Measurements from ENCODE around the gene EIF2B2. TPM values are rescaled to one million over a fixed set of nuclear protein-coding genes. Genes with fewer than 3 reads are reported as not detected.

The EIF2B2 gene
- total and polyA plus RNA-seq, 2 experiments from 2014 or later, result 40.6 to 50.2 TPM

DNA sequence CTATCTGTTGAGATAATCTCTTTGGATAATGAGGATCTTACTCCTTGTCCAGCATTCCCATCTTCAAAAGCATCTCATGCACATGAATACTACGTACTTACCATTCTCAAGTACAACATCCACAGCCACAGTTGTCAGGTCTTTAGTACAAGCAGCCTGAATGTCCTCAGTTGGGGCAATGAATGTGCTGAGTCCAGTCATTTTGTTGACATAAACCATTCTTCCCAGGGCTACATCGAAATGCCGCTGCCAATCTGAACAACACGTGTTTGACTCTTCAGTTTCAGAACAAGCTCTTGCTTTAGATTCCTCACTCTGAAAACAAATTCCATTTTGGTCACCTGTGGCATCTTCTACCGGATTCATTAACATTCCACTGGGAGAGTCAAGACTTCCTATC, 43.6 kb downstream of the EIF2B2 start:
- H3K27ac ChIP-seq, result peak overlapping the region; percentile 63; the same call in 1 of the 2 replicates
- H3K4me3 ChIP-seq, result no peak overlapping the region
- WGBS, 2 experiments (ENCODE audit: low coverage in 1 of 2, low lambda C conversion rate in 2 of 2, missing lambda C conversion rate in 2 of 2), result 97 to 98% methylated on average over 5 of the region's 5 CpGs
- H3K9me3 ChIP-seq (ENCODE audit: low read depth), result no peaks in the 10 kb centered on the region
- no peak overlapping the region for H3K9ac ChIP-seq
- no peaks in the 10 kb centered on the region for H4K20me1 ChIP-seq (ENCODE audit: insufficient read depth)
- H3K79me2 ChIP-seq (ENCODE audit: insufficient read depth), result peaks cover 28% of the 10 kb centered on the region; the same call in 1 of the 2 replicates
- in situ Hi-C loops (cut with MboI), result no loop called here
- peaks cover 69% of the 10 kb centered on the region for H3K4me1 ChIP-seq (ENCODE audit: insufficient read depth)
- peaks cover 53% of the 10 kb centered on the region for H3F3A ChIP-seq (ENCODE audit: insufficient read depth)
- H3K27me3 ChIP-seq (replicated peaks; ENCODE audit: insufficient read depth), result no peaks in the 10 kb centered on the region
- H3K4me2 ChIP-seq (ENCODE audit: unreplicated experiment), result no peak overlapping the region
- H2AFZ ChIP-seq, result no peak overlapping the region
- no peaks in the 10 kb centered on the region for H3K9me2 ChIP-seq (ENCODE audit: insufficient read depth)
- peaks cover 7% of the 10 kb centered on the region; the same call in 1 of the 2 replicates for H3K36me3 ChIP-seq (ENCODE audit: low read depth)
- no peak for DNase-seq
- no peak for TF ChIP-seq EZH2phosphoT487 (IDR thresholded peaks at IDR 0.05; ENCODE audit: insufficient read depth, low read depth)
- no peak for TF ChIP-seq EZH2 (IDR thresholded peaks at IDR 0.05; ENCODE audit: insufficient read depth, poor library complexity, severe bottlenecking)

DNA sequence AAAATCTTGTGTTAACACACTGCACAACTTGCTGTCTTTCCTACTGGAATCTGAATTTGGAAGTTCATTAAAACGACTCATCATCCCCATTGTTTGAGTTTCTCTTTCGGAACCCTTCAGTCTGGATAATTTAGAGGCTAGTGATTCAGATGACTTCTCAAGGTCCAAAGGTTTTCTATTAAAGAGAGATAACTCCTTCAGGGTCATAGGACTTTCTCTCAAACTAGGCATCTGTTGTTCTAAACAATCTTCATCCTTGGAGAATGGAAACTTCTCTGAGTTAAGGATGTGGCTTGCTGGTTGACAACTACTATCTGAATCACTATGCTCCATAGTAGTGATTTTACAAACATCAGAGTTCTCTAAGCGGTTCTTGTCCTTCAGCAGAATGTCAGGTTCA, 44.2 kb downstream of the EIF2B2 start:
- in situ Hi-C loops (cut with MboI), result no loop called here
- H3K4me1 ChIP-seq (ENCODE audit: insufficient read depth), result peaks cover 68% of the 10 kb centered on the region
- peak overlapping the region; percentile 27 for H3K4me2 ChIP-seq (ENCODE audit: unreplicated experiment)
- peak overlapping the region; percentile 63 for H3K27ac ChIP-seq
- H3K9me3 ChIP-seq (ENCODE audit: low read depth), result no peaks in the 10 kb centered on the region
- no peaks in the 10 kb centered on the region for H4K20me1 ChIP-seq (ENCODE audit: insufficient read depth)
- H3K36me3 ChIP-seq (ENCODE audit: low read depth), result peaks cover 1% of the 10 kb centered on the region; the same call in 1 of the 2 replicates
- no peak for TF ChIP-seq EZH2 (IDR thresholded peaks at IDR 0.05; ENCODE audit: insufficient read depth, poor library complexity, severe bottlenecking)
- TF ChIP-seq EZH2phosphoT487 (IDR thresholded peaks at IDR 0.05; ENCODE audit: insufficient read depth, low read depth), result no peak
- no peaks in the 10 kb centered on the region for H3K9me2 ChIP-seq (ENCODE audit: insufficient read depth)
- no peaks in the 10 kb centered on the region for H3K27me3 ChIP-seq (replicated peaks; ENCODE audit: insufficient read depth)
- no peak overlapping the region for H2AFZ ChIP-seq
- peaks cover 28% of the 10 kb centered on the region; the same call in 1 of the 2 replicates for H3K79me2 ChIP-seq (ENCODE audit: insufficient read depth)
- 53 to 56% methylated on average over 3 of the region's 3 CpGs for WGBS, 2 experiments (ENCODE audit: low coverage in 1 of 2, low lambda C conversion rate in 2 of 2, missing lambda C conversion rate in 2 of 2)
- peaks cover 53% of the 10 kb centered on the region for H3F3A ChIP-seq (ENCODE audit: insufficient read depth)
- H3K9ac ChIP-seq, result no peak overlapping the region
- no peak overlapping the region for H3K4me3 ChIP-seq
- peak; percentile 74 for DNase-seq

DNA sequence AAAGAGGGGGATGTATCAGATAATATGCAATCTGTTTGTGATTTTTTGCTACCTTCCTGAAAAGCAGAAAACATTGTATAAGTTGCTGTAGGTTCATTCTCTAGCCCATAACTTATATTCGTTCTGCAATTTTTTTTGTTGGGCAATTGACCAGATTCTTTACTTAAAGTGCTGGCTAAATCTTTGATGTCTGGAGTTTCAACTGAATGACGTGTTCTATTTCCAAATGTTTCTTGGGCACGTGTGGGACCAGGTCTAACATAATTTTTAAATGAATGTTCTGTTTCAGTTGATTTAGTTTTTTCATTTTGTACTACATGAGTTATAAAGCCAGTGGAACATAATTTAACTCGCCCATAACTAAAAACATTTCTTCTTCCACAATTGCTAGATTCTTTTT, 44.8 kb downstream of the EIF2B2 start:
- H3K27me3 ChIP-seq (replicated peaks; ENCODE audit: insufficient read depth), result no peaks in the 10 kb centered on the region
- peaks cover 54% of the 10 kb centered on the region for H3F3A ChIP-seq (ENCODE audit: insufficient read depth)
- TF ChIP-seq EZH2phosphoT487 (IDR thresholded peaks at IDR 0.05; ENCODE audit: insufficient read depth, low read depth) (no peak), EZH2 (IDR thresholded peaks at IDR 0.05; ENCODE audit: insufficient read depth, poor library complexity, severe bottlenecking) (no peak)
- peaks cover 66% of the 10 kb centered on the region for H3K4me1 ChIP-seq (ENCODE audit: insufficient read depth)
- peaks cover 28% of the 10 kb centered on the region; the same call in 1 of the 2 replicates for H3K79me2 ChIP-seq (ENCODE audit: insufficient read depth)
- no peaks in the 10 kb centered on the region for H3K9me3 ChIP-seq (ENCODE audit: low read depth)
- H3K4me3 ChIP-seq, result no peak overlapping the region
- H4K20me1 ChIP-seq (ENCODE audit: insufficient read depth), result no peaks in the 10 kb centered on the region
- no peak overlapping the region for H2AFZ ChIP-seq
- H3K9me2 ChIP-seq (ENCODE audit: insufficient read depth), result no peaks in the 10 kb centered on the region
- peak; percentile 69 for DNase-seq
- in situ Hi-C loops (cut with MboI), result no loop called here
- peak overlapping the region; percentile 27 for H3K4me2 ChIP-seq (ENCODE audit: unreplicated experiment)
- H3K27ac ChIP-seq, result peak overlapping the region; percentile 63
- no peaks in the 10 kb centered on the region; the same call in 1 of the 2 replicates for H3K36me3 ChIP-seq (ENCODE audit: low read depth)
- WGBS, 2 experiments (ENCODE audit: low coverage in 1 of 2, low lambda C conversion rate in 2 of 2, missing lambda C conversion rate in 2 of 2), result 24 to 31% methylated on average over 4 of the region's 4 CpGs
- H3K9ac ChIP-seq, result no peak overlapping the region

DNA sequence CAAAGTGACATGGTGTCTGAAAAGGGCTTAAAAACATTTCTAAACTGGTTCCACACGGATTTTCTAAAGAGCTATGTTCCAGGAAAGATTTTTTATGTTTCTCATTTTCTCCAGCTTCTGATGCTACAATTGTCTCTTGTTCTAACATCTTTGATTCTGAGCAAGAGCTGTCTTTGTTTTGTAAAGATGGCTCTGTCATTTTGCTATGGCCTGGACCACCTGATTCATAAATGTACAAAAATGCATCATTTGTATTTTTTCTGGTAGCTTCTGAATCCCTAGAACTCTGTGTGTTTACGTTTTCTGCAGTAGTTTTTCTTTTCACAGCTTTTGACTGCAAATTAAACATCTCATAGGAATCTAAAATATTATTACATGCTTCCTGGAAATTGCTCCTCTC, 45.4 kb downstream of the EIF2B2 start:
- in situ Hi-C loops (cut with MboI), result no loop called here
- DNase-seq, result no peak
- TF ChIP-seq EZH2phosphoT487 (IDR thresholded peaks at IDR 0.05; ENCODE audit: insufficient read depth, low read depth) (no peak), EZH2 (IDR thresholded peaks at IDR 0.05; ENCODE audit: insufficient read depth, poor library complexity, severe bottlenecking) (no peak)

More for the DNA sequence above, 45.4 kb downstream of the EIF2B2 start:
- H3K79me2 ChIP-seq (ENCODE audit: insufficient read depth), result peaks cover 24% of the 10 kb centered on the region; the same call in 1 of the 2 replicates
- H3K27ac ChIP-seq, result peak overlapping the region; percentile 63
- H3K4me2 ChIP-seq (ENCODE audit: unreplicated experiment), result peak overlapping the region; percentile 27
- no peaks in the 10 kb centered on the region for H3K9me3 ChIP-seq (ENCODE audit: low read depth)
- no peak overlapping the region for H3K9ac ChIP-seq
- no peaks in the 10 kb centered on the region for H4K20me1 ChIP-seq (ENCODE audit: insufficient read depth)
- no peaks in the 10 kb centered on the region; the same call in 1 of the 2 replicates for H3K36me3 ChIP-seq (ENCODE audit: low read depth)
- WGBS, 2 experiments (ENCODE audit: low coverage in 1 of 2, low lambda C conversion rate in 2 of 2, missing lambda C conversion rate in 2 of 2), result 37 to 43% methylated on average over 2 of the region's 2 CpGs
- peaks cover 66% of the 10 kb centered on the region for H3K4me1 ChIP-seq (ENCODE audit: insufficient read depth)
- H2AFZ ChIP-seq, result no peak overlapping the region
- peaks cover 60% of the 10 kb centered on the region for H3F3A ChIP-seq (ENCODE audit: insufficient read depth)
- H3K4me3 ChIP-seq, result no peak overlapping the region
- no peaks in the 10 kb centered on the region for H3K9me2 ChIP-seq (ENCODE audit: insufficient read depth)
- H3K27me3 ChIP-seq (replicated peaks; ENCODE audit: insufficient read depth), result no peaks in the 10 kb centered on the region
